MM.1S (cell line): ENCODE results near the gene CFI.

Source experiments
- DNase-seq: peaks from one replicate; pipeline ENCODE4 v3.0.0-alpha.2; 2015
- H2AFZ ChIP-seq: fragments of 300-600 bp; sonication (generic); 2 replicates; pipeline ENCODE4 v1.6.0; 2016; ENCODE audit warnings: antibody characterized with exemption, low read length
- H3F3A ChIP-seq: fragments of 300-600 bp; sonication (generic); 2 replicates; pipeline ENCODE4 v1.6.1; 2016; ENCODE audit warnings: mild to moderate bottlenecking, antibody characterized with exemption, low read length, moderate library complexity, mixed read lengths; ENCODE audit not compliant: insufficient read depth
- H3K27ac ChIP-seq: fragments of 300-600 bp; sonication (generic); 2 replicates; pipeline ENCODE4 v1.5.1; 2016; ENCODE audit warnings: mild to moderate bottlenecking, low read length
- H3K27me3 ChIP-seq: fragments of 300-600 bp; sonication (generic); replicated peaks from 2 replicates; pipeline ENCODE4 v1.6.0; 2016; ENCODE audit warnings: low read length; ENCODE audit not compliant: insufficient read depth
- H3K36me3 ChIP-seq: fragments of 300-600 bp; sonication (generic); replicated peaks from 2 replicates; pipeline ENCODE4 v1.6.1; 2016; ENCODE audit warnings: mild to moderate bottlenecking, low read length, mixed read lengths; ENCODE audit not compliant: insufficient read depth
- H3K4me1 ChIP-seq: fragments of 300-600 bp; sonication (generic); 2 replicates; pipeline ENCODE4 v1.6.1; 2016; ENCODE audit warnings: low read length, mixed read lengths
- H3K4me2 ChIP-seq: fragments of 300-600 bp; sonication (generic); 2 replicates; pipeline ENCODE4 v1.6.0; 2016; ENCODE audit warnings: low read depth, low read length
- H3K4me3 ChIP-seq: fragments of 300-600 bp; sonication (generic); 2 replicates; pipeline ENCODE4 v1.5.1; 2016; ENCODE audit warnings: low read length, mixed read lengths
- H3K79me2 ChIP-seq: fragments of 300-600 bp; sonication (generic); 2 replicates; pipeline ENCODE4 v1.6.1; 2016; ENCODE audit warnings: mixed run types, low read length, mixed read lengths
- H3K9ac ChIP-seq: fragments of 300-600 bp; sonication (generic); 2 replicates; pipeline ENCODE4 v1.6.1; 2016; ENCODE audit warnings: low read length, mixed read lengths
- H3K9me2 ChIP-seq: fragments of 300-600 bp; sonication (generic); replicated peaks from 2 replicates; pipeline ENCODE4 v1.6.1; 2016; ENCODE audit warnings: mild to moderate bottlenecking, low read length, mixed read lengths; ENCODE audit not compliant: insufficient read depth
- H3K9me3 ChIP-seq: fragments of 300-600 bp; sonication (generic); replicated peaks from 2 replicates; pipeline ENCODE4 v1.6.1; 2016; ENCODE audit warnings: mild to moderate bottlenecking, low read length, mixed read lengths; ENCODE audit not compliant: insufficient read depth
- H4K20me1 ChIP-seq: fragments of 300-600 bp; sonication (generic); 2 replicates; pipeline ENCODE4 v1.6.1; 2016; ENCODE audit warnings: mild to moderate bottlenecking, low read length, moderate library complexity, mixed read lengths; ENCODE audit not compliant: insufficient read depth
- EZH2 ChIP-seq: fragments of 300-600 bp; sonication (generic); optimal IDR thresholded peaks from 2 replicates; pipeline ENCODE3; 2017; ENCODE audit warnings: low read depth, mild to moderate bottlenecking, antibody characterized with exemption, low read length, mixed read lengths
- EZH2phosphoT487 ChIP-seq: fragments of 300-600 bp; sonication (generic); IDR thresholded peaks from 2 replicates; pipeline ENCODE4 v1.6.1; 2018; ENCODE audit warnings: antibody characterized with exemption, low read length
- TF ChIP-seq, protein P1 (sequence below): fragments of 300-600 bp; sonication (generic); IDR thresholded peaks from 2 replicates; pipeline ENCODE4 v1.5.1; 2016; ENCODE audit warnings: antibody characterized with exemption, low read length, mixed read lengths

The CFI gene

DNA sequence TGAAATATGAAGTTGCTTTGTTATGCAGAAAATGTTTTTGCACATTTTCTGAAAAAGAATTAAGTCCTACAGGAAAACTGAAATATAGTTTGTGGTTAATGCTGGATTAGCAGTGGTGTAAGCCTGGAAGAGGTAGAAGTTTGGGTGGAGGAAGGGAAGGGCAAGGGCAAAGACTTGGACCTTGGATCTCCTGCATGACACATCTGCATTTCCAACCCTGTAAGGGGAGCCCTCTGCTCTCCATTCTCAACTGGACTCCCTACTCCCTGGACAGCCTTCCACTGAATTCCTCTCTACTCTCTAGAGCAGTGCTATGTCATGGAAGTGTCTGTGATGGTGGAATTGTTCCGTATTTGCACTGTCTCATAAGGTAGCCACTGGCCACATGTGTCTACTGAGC, 103.1 kb downstream of the CFI start:
- H3K36me3 ChIP-seq, result no peaks in the 10 kb centered on the region
- H3F3A ChIP-seq, result peaks cover 15% of the 10 kb centered on the region
- no peak for DNase-seq
- peaks cover 6% of the 10 kb centered on the region; the same call in 1 of the 2 replicates for H3K4me1 ChIP-seq
- peaks cover 19% of the 10 kb centered on the region for H3K79me2 ChIP-seq
- no peak overlapping the region for H3K27ac ChIP-seq
- H3K9me3 ChIP-seq, result no peaks in the 10 kb centered on the region
- TF ChIP-seq, protein P1, sequence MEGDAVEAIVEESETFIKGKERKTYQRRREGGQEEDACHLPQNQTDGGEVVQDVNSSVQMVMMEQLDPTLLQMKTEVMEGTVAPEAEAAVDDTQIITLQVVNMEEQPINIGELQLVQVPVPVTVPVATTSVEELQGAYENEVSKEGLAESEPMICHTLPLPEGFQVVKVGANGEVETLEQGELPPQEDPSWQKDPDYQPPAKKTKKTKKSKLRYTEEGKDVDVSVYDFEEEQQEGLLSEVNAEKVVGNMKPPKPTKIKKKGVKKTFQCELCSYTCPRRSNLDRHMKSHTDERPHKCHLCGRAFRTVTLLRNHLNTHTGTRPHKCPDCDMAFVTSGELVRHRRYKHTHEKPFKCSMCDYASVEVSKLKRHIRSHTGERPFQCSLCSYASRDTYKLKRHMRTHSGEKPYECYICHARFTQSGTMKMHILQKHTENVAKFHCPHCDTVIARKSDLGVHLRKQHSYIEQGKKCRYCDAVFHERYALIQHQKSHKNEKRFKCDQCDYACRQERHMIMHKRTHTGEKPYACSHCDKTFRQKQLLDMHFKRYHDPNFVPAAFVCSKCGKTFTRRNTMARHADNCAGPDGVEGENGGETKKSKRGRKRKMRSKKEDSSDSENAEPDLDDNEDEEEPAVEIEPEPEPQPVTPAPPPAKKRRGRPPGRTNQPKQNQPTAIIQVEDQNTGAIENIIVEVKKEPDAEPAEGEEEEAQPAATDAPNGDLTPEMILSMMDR, result no peak
- no peak for TF ChIP-seq EZH2
- TF ChIP-seq EZH2phosphoT487, result no peak
- H3K4me3 ChIP-seq, result no peak overlapping the region
- H3K9me2 ChIP-seq, result no peaks in the 10 kb centered on the region
- no peak overlapping the region for H2AFZ ChIP-seq
- no peak overlapping the region for H3K4me2 ChIP-seq
- H3K27me3 ChIP-seq, result no peaks in the 10 kb centered on the region
- H3K9ac ChIP-seq, result no peak overlapping the region
- H4K20me1 ChIP-seq, result no peaks in the 10 kb centered on the region

DNA sequence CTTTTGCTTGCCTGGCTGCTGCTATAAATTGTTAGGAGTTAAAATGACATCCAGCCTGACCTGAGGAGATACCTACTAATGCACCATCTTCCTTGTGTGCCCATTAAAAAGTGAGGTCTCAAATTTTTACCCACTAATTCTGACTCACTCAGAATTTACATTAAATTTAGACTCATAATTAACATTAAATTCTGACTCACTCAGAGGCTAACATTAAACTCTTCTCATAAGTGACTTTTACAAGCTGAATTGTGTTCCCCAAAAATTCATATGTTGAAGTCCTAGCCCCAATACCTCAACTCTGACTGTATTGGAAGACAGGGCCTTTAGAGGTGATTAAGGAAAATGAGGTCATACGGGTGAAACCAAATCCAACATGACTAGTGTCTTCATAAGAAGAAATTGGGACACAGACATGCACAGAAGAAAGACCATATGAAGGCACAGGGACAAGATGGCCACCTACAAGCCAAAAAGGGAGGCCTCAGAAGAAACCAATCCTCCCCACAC, 110.3 kb downstream of the CFI start:
- peak overlapping the region; percentile 28; the same call in 1 of the 2 replicates for H3K4me2 ChIP-seq
- no peak overlapping the region for H2AFZ ChIP-seq
- H3K79me2 ChIP-seq, result no peaks in the 10 kb centered on the region
- H3K9me2 ChIP-seq, result no peaks in the 10 kb centered on the region
- no peaks in the 10 kb centered on the region for H3K9me3 ChIP-seq
- TF ChIP-seq, protein P1, result no peak
- TF ChIP-seq EZH2, result no peak
- TF ChIP-seq EZH2phosphoT487, result no peak
- peak overlapping the region; percentile 14; the same call in 1 of the 2 replicates for H3K27ac ChIP-seq
- peaks cover 31% of the 10 kb centered on the region for H3K4me1 ChIP-seq
- no peaks in the 10 kb centered on the region for H3K36me3 ChIP-seq
- no peak for DNase-seq
- no peaks in the 10 kb centered on the region for H3K27me3 ChIP-seq
- no peak overlapping the region for H3K9ac ChIP-seq
- no peaks in the 10 kb centered on the region for H4K20me1 ChIP-seq
- peaks cover 9% of the 10 kb centered on the region for H3F3A ChIP-seq
- H3K4me3 ChIP-seq, result no peak overlapping the region
